NCI-H1694 (cell line): ENCODE measurements around the gene LDHB.
"Not testable (repeated sequence)": the region's sequence is repeated elsewhere in the genome, so short reads cannot be mapped to it uniquely, and the experiment has no call there.

Source experiments
- DNase-seq: peaks from one replicate; lab custom pipeline; 2025; lab: John Stamatoyannopoulos, UW

LDHB gene

DNA sequence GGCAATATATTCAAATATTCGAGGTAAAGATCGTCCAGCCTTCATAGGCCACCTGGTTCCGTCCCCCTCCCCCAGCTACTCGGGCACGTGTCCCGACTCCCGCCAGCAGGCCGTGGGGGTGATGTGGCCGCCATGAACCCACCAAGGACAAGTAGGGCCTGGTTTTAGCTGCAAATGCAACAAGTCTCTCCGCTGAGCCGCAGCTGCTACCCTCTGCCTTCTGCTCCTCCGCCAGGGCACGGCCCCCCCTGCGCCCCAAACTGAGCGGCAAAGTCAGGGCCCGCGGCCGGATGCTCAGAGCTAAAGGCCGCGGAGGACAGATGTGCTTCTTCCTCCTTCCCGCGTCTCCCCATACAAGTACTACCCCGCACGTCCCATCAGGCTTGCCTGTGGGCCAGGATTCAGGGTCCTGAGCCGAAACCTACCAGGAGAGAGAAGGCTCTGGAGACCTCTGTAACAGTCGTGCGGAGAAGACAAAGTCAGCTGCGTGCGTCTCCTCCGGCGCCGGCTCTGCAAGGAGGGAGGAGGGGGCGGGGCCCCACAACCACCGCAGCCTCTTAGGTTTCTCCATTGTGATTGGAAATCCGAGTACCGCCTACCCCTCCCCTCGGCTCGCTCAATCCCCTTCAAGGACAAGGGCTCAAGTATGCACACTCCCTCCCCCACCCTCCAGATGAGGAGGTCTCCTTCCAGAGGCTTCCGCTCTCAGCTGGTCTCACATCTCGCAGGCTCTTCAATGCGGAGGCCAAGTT is at the start of gene LDHB:
TSS of gene LDHB (minus strand) at position 517 of the 752 bp plus-strand sequence. CDS start 3,171 bp downstream, outside the sequence.
- peak; percentile 95 for DNase-seq

DNA sequence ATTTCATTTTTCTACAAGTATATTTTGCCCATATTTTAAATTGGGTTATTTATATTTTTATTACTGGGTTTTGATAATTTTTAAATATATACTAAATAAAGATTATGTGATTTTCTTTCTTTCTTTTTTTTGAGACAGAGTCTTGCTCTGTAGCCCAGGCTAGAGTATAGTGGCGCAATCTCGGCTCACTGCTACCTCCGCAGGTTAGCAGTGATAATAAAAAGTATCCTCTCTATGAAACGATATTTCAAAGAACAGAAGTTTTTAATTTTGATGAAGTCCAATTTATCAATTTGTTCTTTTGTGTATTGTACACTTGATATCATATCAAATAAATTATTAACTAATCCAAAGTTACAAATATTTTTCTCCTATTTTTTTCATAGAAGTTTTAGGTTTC is 47.2 kb upstream of the LDHB start:
- DNase-seq: no peak

DNA sequence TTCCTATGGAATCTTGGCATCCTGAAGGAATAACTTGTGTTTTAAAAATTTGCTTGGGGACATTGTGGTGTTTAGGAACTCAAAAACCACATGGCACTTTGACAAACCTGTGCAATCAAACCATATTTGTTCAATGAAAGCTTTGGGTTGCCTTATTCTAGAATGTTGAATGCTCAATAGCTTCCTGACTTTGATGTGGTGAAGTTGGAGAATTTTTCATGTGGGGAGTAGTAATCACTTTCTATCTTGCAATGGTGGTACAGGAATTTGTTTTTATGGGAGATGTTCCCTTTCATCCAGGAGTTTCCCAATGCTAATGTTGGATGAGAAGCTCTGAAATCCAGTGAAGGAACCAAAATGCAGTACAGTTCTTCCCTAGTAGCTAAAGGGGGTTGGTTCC is 42.2 kb upstream of the LDHB start:
- DNase-seq: no peak

DNA sequence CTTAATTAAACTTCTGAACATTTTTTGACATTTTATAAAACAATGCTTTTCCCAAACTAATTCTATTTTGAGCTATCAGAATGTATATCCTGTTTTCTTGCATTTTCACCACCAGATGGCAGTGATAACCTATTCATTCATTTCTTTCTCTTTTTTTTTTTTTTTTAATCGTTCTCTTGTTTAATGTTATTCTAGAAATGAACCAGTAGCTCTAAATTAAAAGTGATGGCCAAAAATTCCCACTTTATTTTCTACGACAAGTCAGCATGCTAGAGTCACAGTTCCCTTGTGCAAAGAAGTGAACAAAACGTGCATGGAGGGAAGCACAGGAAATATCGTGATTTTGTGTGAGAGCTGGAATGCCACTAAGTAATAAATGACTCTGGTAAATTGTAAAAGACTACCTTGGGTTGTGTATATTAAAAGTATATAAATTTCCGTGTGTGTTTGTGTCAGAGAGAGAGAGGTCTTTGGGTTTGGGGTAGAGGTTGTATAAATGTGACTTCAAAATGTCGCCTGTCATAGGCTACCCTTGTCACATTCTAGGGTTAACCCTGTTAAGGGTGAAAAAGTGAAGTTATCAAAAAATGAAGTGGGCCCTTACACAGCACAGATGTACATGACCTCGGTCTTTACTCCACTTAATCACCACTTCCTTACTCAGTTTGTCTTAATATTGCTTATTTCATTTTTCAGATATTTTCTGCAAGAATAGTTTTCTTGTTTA is 40.4 kb upstream of the LDHB start:
- peak; percentile 59 for DNase-seq

DNA sequence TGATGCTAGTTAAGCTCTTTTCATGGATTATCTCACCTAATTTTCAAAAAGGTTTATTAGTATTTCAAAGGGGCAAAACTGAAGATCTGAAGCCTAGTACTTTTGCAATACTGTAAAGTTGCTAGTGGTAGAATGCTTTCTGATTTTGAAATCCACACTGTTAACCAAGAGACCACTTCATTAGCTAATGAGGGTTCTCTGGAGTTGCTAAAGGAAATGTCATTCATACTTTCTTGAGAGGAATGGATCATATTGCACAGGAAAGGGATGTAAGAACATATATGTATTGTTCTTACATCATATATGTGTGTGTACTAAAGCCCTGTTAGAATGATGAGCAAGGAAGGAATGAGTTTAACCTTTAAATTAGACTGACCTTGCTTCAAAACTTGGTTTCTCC is 39.0 kb upstream of the LDHB start:
- DNase-seq: no peak

DNA sequence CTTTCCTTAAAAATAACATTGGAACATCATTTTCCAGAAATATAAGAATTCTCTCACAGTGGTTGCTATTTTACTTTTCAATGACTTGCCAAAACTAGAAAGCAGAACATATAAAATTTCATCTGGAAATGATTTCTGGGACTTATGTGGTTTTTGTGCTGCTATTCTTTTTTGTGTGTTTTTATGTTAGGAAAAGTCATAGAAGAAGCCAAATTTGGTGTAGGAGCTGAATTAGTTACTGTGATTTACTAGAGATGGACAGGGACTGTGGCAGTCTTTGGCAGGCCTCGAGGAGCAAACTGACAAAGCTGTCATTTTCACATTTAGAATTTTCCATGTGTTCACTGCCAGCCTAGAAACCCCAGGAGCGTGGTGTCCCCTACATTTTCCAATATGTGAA is 38.3 kb upstream of the LDHB start:
- DNase-seq: no peak

DNA sequence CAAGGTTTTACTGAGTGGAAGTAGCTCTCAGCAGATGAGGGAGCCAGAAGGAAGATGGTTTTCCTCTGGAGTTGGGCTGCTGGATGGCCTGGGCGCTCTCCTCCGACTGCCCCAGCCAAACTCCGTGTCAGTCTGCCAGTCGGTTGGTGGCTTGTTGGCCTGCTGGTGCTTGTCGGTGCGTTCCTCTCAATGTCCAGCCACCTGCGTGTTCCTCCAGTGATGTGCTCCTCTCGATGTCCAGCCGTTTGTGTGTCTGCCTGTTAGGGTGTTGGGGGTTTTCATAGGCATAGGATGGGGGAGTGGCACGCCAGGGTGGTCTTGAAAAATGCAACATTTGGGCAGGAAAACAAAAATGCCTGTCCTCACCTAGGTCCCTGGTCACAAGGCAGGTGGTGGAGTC is 37.0 kb upstream of the LDHB start:
- DNase-seq: no peak

DNA sequence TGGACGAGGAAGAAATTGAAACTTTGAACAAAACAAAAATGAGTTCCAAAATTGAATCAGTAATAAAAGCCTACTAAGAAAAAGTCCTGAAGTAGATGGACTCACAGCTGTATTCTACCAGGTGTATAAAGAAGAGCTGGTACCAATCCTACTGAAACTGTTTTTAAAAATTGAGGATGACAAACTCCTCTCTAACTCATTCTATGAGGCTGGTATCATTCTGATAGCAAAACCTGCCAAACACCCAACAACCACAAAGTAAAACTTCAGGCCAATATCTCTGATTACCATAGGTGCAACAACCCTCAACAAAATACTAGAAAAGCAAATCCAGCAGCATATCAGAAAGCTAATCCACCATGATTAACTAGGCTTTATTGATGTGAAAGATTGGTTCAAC is 33.9 kb upstream of the LDHB start:
- no peak for DNase-seq

DNA sequence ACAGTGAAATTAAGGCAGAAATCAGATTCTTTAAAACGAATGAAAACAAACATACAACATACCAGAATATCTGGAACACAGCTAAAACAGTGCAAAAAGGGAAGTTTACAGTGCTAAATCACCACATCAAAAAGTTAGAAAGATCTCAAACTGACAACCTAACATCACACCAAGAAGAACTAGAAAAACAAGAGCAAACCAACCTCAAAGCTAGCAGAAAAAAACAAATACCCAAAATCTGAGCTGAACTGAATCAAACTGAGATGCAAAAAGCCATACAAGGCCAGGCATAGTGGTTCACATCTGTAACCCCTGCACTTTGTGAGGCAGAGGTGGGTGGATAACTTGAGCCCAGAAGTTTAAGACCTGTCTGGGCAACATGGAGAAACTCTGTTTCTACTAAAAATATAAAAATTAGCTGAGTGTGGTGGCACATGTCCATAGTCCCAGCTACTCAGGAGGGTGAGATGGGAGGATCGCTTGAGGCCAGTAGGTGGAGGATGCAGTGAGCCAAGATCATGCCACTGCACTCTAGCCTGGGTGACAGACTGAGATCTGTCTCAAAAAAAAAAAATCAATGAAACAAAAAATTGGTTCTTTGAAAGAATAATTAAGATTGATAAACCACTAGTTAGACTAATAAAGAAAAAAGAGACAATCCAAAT is 33.2 kb upstream of the LDHB start:
- no peak for DNase-seq

DNA sequence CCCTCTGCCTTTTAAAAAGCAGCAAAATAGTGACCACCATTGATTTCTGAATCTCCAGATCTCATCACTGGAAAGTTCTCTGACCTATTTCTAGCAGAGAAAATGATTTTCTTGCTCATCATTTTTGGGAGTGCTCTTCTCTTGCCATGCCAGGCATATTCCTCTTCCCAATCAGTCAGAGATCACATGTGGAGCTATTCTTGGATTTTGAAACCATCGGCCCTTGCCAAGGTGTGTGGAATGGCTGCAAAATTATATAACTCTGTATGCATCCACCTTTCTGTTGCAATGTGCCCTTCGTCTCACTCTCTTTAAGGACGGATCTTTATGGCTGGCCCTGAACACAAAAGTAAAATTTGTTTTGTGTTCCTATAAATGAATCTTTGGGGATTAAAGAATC is 25.5 kb upstream of the LDHB start:
- DNase-seq: no peak

DNA sequence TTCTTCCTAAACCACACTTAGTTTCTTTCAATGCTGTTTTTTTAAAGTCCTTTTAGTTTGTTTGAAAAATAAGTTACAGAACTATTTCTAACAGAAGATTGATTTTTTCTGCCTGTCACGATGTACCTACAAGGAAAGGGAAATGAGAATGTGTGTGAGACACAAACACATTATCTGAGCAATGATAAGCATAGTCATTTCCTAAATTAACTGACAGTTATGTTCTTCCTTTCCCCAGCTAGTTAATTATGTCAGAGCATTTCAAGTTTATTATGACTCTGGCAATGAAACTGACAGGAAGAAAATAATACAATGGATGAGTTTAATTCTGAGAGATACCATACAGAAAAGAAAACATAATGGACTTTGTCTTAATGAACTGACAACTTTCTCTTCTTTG is 21.3 kb upstream of the LDHB start:
- DNase-seq: no peak

DNA sequence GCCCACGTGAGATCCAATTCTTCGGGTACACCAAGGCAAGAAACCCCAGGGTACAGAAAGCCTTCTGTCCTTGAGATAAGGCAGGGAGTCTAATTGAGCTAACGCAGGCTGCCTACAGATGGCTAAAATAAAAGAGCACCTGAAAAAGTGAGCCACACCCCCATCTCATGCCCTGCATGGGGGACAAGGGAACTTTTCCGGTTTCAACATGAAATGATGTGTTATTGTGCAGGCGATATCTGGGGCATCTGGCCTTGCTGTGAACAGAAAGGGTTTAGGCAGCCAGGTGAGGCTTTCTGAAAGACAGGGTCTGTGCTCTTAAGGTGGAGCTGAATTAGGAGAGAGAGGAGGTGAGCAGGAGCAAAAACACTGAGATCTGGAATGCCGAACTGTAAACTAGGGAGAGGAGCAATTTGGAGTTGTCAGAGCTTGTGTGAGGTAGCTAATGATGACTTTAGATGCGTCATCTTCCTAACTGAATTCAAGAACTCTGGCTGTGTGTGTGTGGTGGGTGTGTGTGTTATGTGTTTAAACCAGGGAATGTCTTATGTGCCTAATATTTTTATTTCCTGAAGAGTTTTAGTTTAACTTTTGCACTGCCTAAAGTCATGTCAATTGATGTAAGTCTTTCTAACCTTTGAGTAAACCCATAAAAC is 20.1 kb upstream of the LDHB start:
- DNase-seq: no peak

DNA sequence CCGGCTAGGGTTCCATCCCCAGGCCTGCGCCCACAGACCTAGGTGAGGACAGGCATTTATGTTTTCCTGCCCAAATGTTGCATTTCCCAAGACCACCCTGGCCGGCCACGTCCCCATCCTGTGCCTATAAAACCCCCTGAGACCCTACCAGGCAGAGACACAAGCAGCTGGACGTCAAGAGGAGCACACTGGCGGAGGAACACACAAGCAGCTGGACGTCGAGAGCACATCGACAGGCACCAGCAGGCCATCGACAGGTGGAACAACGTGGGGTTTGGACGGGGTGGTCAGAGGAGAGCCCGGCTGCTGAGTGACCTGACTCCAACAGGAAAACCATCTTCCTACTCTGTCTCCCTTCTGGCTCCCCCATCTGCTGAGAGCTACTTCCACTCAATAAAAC is 19.6 kb upstream of the LDHB start:
- DNase-seq: no peak

DNA sequence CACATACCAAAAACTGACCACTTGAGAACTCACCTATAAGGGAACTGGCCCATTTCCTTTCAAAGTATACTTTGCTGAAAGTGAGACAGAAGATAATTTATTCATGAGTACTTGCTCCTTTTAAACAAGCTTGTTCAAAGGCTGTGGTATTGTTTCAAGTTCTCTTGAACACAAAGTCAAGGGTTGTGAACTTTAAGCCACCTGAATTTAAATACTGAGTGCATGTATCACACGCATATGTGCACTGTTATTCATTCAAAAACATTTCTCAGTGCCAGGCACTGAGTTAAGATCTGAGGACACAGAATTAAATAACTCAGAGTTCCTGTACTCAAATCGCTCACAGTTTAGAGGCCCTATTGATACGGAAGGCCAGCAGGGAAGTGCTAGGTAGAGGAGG is 19.1 kb upstream of the LDHB start:
- DNase-seq: no peak

DNA sequence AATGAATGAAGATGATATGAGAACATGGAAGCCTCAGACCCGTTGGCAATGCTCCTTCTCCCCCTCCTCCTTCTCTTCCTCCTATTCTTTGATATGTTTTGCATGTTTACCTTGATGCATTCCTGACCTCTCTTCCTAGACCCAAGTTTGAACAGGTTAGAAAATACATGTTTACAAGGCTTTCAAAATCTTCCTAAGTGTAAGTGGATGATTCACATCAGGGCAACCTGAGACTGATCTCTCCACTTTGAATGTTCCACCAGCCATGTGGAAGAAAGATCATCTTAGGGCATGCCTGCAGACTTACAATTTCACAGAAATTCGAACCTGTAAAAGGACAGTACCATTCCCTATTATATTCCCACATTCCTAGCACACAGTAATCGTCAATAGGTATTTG is 18.0 kb upstream of the LDHB start:
- DNase-seq: no peak

DNA sequence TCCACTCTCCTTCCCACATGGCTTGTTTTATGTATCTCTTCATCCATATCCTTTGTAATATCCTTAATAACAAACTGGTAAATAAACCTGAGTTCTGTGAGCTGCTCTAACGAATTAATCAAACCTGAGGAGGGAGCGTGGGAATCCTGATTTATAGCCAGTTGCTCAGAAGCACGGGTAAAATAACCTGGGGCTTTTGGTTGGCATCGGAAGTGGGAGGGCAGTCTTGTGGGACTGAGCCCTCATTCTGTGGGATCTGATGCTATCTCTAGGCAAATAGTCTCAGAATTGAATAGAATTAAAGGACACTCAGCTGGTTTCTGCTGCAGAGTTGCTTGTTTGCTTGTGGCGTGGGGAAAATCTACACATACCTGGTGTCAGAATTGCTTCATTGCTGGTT is 17.5 kb upstream of the LDHB start:
- DNase-seq: no peak

DNA sequence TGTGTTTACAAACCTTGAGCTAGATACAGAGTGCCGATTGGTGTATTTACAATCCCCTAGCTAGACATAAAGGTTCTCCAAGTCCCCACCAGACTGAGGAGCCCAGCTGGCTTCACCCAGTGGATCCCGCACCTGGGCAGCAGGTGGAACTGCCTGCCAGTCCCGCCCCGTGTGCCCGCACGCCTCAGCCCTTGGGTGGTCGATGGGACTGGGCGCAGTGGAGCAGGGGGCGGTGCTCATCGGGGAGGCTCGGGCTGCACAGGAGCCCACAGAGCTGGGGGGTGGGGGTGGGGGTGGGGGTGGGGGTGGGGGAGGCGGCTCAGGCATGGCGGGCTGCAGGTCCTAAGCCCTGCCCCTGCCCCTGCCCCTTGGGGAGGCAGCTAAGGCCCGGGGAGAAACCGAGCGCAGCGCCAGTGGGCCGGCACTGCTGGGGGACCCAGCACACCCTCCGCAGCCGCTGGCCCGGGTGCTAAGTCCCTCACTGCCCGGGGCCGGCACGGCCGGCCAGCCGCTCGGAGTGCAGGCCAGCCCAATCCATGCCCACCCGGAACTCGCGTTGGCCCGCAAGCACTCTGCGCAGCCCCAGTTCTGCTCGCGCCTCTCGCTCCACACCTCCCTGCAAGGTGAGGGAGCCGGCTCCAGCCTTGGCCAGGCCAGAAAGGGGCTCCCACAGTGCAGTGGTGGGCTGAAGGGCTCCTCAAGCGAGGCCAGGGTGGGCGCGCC is 16.3 kb upstream of the LDHB start:
- not testable (repeated sequence) for DNase-seq

DNA sequence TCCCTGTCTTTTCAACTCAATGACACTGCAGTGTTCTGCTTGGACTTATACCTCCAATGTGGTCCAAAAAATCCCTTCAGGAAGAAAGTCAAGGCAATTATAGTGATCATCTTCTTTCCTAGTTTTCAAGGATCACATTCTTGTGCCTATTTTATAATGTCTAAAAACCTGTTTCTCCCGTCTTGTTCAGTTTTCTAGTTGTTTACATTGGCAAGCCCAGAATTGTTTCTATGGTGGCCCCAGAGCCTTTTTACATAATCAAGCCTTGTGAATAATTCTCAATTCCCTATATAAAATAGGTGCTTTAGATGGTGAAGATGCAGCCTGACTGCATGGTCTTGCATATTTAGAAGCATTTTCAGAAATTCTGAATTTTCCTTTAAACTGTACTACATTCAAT is 14.5 kb upstream of the LDHB start:
- DNase-seq: no peak

DNA sequence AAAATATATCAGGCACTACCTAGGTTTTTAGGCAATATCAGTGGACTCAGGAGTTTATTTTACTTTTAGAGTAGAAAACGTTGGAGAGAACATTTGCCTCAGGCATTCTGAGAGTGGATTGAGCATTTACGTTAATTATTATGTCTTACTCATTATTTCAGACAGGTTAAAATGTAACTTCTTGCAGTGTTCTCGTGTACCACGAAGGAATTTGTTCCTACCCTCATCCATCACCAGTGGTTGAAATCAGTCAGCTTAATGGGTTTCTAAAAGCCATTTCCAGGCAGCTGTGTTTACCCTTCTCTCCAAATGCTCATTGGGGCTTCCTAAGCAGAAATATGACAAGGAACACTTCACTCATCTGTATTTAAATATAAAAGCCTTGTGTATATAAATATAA is 9.1 kb upstream of the LDHB start:
- no peak for DNase-seq

DNA sequence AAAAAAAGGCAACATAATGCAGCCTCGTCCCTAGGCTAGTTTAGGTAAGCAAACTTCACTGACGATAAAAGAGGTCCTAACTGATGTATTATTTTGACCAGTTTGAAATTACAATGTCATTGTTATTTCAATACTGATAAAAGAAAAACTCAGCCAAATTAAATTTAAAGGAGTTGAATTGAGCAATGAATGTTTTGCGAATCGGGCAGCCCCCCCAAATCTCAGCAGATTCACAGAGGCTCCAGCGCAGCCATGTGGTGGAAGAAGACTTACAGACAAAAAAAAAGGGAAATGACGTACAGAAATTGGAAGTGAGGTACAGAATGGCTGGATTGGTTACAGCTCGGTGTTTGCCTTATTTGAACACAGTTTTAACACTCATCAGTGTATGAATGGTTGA is 8.2 kb upstream of the LDHB start:
- no peak for DNase-seq

DNA sequence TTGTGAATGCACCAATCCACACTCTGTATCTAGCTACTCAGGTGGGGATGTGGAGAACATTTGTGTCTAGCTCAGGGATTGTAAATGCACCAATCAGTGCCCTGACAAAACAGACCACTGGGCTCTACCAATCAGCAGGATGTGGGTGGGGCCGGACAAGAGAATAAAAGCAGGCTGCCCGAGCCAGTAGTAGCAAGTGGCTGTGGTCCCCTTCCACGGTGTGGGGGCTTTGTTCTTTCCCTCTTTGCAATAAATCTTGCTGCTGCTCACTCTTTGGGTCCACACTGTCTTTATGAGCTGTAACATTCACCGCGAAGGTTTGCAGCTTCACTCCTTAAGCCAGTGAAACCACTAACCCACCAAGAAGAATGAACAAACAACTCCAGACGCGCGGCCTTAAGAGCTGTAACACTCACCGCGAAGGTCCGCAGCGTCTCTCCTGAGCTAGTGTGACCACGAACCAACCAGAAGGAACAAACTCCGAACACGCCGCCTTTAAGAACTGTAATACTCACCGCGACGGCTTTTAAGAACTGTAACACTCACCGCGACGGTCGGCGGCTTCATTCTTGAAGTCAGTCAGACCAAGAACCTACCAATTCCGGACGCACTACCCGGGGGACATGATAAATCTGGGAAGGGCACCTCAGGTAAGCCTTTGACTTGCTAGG is 4.6 kb upstream of the LDHB start:
- DNase-seq: no peak
